Stimulated activated naive CD4-positive, alpha-beta T cell (primary cell): ENCODE measurements around the gene CAPN9.

ENCODE experiments used
- DNase-seq, 6 experiments: peaks; one replicate each; lab custom pipeline; 2025; lab: John Stamatoyannopoulos, UW

The CAPN9 gene

GRCh38 chr1:230798491-230798890 lies 51.3 kb downstream of the CAPN9 start:
- no peak for DNase-seq

DNA sequence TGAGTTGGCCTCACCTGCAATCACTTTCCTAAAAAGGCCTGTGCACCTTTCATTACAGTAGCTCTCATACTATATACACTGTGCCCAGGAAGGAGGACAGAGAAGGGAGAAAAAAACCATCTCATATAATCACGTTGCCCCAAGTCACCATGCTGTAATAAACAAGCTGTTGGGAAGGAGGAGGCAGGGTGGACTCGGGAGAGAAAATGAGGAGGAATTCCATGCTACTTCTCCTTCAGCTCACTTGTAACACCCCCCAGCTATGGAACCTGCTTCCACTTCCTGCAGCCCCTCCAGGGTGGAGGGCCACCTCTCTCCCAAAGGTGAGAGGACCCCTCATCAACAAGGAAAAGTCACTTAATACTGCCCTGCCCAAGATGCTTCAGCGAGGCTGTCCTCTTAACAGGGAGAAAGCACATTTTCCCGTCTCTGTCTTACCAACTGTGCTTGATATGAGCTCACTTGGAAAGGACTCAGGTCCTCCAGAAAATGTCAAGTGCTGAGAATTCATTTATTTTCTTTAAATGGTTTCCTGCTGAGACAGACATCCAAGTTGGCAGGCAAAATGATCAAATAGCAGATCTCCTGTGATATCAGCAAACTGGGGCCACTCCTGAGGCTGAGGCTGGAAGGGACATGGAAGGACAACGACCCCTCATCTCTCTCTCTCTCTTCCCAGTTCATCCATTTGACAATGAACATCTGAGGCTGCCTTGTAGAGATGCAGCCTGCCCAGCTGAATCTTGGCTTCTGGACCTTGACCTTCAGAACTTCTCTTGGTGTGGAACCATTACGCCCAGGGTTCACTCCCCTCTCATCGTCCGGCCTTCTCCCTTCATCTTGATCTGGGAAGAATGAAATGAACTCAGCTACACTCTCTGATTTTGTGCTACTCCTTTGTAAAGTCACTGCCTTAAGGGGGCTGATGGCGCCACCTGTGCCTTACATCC lies 54.0 kb downstream of the CAPN9 start:
- no peak for DNase-seq

DNA sequence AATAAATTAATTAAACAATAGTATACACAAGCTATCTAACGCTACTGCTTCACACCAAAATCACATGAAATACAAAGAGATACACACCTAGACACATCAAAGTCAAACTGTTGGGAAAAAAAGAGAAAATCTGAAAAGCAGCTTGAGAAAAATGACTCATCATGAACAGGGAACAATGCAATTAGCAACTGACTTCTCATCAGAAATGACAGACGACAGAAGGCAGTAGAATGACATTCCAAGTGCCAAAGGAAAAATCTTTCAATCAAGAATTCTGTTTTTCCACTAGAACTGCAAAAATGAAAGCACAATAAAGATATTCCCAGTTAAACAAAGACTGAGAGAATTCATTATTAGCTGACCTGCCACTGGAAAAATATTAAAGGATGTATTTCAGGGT lies 57.2 kb downstream of the CAPN9 start:
- DNase-seq: no peak

GRCh38 chr1:230806552-230806951 lies 59.4 kb downstream of the CAPN9 start:
- DNase-seq: no peak

DNA sequence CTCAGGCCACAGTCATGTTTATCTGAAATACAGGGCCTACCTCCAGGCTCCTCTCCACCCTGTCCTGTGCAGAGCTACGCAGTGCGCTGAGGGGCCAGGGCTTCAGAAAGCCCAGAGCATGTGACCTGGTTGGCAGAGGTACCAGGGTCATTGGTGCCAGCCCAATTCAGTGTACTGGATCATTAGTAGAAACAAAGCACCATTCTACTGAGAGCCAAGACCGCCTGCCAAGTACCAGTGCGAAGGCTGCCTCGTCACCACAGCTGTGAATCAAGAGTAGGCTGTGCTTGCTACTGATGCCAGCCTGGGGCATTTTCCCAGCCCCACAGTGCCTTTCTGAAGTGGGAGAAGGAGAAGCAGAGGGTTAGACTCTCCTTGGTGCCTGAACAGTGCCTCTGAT lies 59.8 kb downstream of the CAPN9 start:
- no peak for DNase-seq

- DNase-seq: no peak
Measured at GRCh38 chr1:230807561-230808280, 60.5 kb downstream of the CAPN9 start.

DNA sequence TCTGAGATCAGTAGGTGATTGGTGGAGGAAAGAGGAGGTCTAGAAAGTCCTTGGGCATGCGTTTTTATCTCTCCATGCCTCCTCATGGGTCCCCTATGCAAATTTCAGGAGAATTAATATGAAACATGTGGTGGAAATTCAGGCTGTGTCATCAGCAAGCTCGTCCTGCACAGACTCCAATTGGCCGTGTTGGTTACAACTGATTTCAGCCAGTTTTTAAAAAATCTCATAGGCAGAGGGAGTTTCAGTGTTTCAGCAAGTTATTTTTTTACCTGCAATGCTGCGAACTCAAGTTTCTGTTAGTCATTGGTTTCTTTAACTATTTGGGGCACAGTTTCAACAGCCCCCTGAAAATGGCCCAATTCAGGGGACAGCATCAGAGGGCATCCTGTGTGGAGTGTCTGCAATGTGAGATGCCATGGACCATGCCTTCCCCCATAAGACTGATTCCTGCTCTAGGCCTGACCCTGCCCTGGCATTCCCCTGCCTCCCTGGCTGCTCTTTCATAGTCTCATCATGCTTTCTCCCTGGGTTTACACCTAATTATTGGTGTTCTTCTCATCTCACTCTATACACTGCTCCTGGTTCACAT lies 61.2 kb downstream of the CAPN9 start:
- DNase-seq: no peak

GRCh38 chr1:230809256-230809990 lies 62.2 kb downstream of the CAPN9 start:
- no peak for DNase-seq

- DNase-seq: no peak
Measured at GRCh38 chr1:230812568-230812967, 65.4 kb downstream of the CAPN9 start.

- no peak for DNase-seq
Measured at GRCh38 chr1:230814949-230815692, 67.9 kb downstream of the CAPN9 start.

DNA sequence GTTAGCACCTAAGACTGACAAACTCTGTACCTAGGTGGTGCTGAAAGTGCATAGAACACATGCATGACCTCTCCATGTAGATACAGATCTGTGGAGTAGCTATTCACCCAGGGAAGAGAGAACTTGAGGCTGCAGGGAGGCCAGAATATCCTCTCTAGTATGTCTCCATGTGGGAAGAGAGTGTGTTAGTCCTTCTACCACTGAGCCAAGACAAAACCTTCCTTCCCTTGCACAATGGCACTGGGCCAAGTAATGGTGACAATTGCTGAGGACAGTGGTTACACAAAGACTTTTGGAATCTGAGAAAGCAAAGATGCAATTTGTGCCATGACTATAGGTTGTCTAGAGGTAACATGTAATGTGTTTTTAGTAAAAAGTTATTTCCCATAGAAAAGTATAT lies 68.8 kb downstream of the CAPN9 start:
- DNase-seq: no peak

DNA sequence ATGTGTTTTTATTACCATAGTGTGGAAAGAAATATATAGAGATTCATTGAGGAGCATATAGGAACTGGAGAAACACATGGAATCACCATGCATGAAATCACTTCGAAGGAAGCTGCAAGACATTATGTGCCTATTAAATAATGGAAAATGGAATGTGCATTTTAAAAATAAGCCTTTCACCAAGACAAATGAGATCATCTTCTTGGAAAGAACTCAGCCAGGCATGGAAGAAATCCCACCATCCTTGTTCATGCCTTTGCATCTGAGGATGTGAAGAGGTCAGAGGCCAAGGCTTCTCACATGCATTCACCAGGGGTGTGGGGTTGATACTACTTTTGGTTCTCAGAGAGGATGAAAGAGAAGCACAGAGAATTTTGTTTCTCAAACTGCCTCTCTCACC lies 71.2 kb downstream of the CAPN9 start:
- DNase-seq: no peak

GRCh38 chr1:230818901-230819300 lies 71.7 kb downstream of the CAPN9 start:
- DNase-seq: no peak

DNA sequence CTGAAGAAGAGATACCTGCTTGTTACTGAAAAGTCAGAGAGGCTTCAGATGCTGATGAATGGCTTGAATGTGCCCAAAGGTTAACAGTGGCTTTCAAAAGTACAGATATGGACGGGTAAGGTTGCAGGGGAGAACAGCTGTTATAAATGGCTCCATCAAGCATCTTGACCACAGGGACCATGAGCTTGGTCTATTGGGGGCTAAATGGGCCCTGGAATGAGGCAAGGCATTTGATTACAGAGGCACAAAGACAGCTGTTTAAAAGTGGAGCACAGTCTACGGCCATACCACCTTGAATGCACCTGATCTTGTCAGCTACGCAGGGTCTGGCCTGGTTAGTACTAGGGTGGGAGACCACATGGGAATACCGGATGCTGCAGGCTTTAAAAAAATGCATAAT lies 72.8 kb downstream of the CAPN9 start:
- no peak for DNase-seq

- DNase-seq: no peak
Measured at GRCh38 chr1:230820568-230820967, 73.4 kb downstream of the CAPN9 start.

DNA sequence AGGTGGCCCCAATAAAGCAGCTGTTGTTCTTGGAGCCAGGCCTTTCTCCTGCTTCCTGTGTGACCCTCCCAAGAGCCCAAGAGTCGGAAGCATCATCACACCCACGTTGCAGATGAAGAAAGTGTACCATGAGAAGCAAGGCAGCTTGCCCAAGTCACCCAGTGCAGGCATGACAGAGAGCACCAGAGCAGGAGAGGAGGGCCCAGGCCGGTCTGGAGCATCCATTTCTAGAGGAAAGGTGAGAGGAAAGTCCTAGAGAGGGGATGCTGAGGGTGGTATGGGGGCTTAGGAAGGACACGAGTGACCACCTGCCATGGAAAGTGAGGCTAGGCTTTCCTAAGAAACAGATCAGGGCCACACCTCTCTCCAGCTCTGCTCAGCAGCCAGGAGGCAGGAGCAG lies 74.2 kb downstream of the CAPN9 start:
- DNase-seq: no peak

GRCh38 chr1:230822092-230822581 lies 74.9 kb downstream of the CAPN9 start:
- DNase-seq: no peak

GRCh38 chr1:230823426-230823825 lies 76.2 kb downstream of the CAPN9 start:
- no peak for DNase-seq

GRCh38 chr1:230823931-230824381 lies 76.8 kb downstream of the CAPN9 start:
- DNase-seq: no peak

GRCh38 chr1:230824551-230824918 lies 77.3 kb downstream of the CAPN9 start:
- DNase-seq: no peak
